PFSK-1 (cell line): ENCODE results near the gene PALMD.

Source experiments
- FOXP2 ChIP-seq: optimal IDR thresholded peaks from 2 replicates; pipeline ENCODE3; 2011; ENCODE audit warnings: borderline replicate concordance, control low read depth, inconsistent platforms; ENCODE audit not compliant: insufficient read depth; ENCODE audit errors: extremely low read length, extremely low read depth
- POLR2AphosphoS5 ChIP-seq: IDR thresholded peaks from 2 replicates; pipeline ENCODE4 v1.6.1; 2012; ENCODE audit warnings: low read depth, mild to moderate bottlenecking, control low read depth, low read length, moderate library complexity
- SIN3A ChIP-seq: IDR thresholded peaks from 2 replicates; pipeline ENCODE4 v1.6.1; 2012; ENCODE audit warnings: mild to moderate bottlenecking, low read length, moderate library complexity, borderline replicate concordance; ENCODE audit not compliant: insufficient read depth
- TAF1 ChIP-seq: IDR thresholded peaks from 2 replicates; pipeline ENCODE4 v1.6.1; 2012; ENCODE audit warnings: low read length, control low read depth, borderline replicate concordance; ENCODE audit not compliant: insufficient read depth
- TF ChIP-seq, protein P1 (sequence below), 2 experiments: IDR thresholded peaks; 2 replicates each; pipeline versions ENCODE4 v1.6.1 to v1.8.0; 2011 to 2012; ENCODE audit warnings: low read depth in 2 of 2, low read length in 2 of 2, control low read depth in 1 of 2, inconsistent platforms in 1 of 2, mild to moderate bottlenecking in 1 of 2, moderate library complexity in 1 of 2; ENCODE audit not compliant: insufficient read depth in 1 of 2

DNA sequence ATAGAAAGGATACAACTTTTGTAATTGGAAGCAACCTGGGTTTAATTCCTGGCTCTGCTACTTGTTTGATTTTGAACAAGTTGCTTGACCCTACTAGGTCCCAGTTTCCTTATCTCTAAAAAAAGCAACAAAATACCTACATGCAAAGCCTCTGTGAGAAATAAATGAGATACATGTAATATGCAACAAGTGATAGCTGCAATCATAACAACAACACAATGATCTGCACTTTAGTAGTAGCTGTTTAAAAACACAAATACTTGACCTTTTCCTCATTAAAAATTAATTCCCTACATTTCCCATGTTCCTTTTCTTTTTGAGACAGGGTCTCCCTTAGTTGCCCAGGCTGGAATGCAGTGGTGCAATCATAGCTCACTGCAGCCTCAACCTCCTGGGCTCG, 80.5 kb downstream of the PALMD start:
- TF ChIP-seq, protein P1, sequence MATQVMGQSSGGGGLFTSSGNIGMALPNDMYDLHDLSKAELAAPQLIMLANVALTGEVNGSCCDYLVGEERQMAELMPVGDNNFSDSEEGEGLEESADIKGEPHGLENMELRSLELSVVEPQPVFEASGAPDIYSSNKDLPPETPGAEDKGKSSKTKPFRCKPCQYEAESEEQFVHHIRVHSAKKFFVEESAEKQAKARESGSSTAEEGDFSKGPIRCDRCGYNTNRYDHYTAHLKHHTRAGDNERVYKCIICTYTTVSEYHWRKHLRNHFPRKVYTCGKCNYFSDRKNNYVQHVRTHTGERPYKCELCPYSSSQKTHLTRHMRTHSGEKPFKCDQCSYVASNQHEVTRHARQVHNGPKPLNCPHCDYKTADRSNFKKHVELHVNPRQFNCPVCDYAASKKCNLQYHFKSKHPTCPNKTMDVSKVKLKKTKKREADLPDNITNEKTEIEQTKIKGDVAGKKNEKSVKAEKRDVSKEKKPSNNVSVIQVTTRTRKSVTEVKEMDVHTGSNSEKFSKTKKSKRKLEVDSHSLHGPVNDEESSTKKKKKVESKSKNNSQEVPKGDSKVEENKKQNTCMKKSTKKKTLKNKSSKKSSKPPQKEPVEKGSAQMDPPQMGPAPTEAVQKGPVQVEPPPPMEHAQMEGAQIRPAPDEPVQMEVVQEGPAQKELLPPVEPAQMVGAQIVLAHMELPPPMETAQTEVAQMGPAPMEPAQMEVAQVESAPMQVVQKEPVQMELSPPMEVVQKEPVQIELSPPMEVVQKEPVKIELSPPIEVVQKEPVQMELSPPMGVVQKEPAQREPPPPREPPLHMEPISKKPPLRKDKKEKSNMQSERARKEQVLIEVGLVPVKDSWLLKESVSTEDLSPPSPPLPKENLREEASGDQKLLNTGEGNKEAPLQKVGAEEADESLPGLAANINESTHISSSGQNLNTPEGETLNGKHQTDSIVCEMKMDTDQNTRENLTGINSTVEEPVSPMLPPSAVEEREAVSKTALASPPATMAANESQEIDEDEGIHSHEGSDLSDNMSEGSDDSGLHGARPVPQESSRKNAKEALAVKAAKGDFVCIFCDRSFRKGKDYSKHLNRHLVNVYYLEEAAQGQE (IDR thresholded peaks at IDR 0.05; ENCODE audit: insufficient read depth in 1 of 2, low read depth in 2 of 2, low read length in 2 of 2) = no peak
- TF ChIP-seq POLR2AphosphoS5 = no peak
- no peak for TF ChIP-seq SIN3A
- TF ChIP-seq TAF1 = no peak
- no peak for TF ChIP-seq FOXP2
